Muscle layer of colon (tissue), 2 donors: ENCODE data around the gene CCNY.

Experiments
- H3K27ac ChIP-seq: one replicate; pipeline ENCODE4 v1.7.0; 2013; ENCODE audit warnings: low read depth, mild to moderate bottlenecking, low read length, moderate library complexity
- H3K27me3 ChIP-seq, 2 donors: one replicate each; pipeline ENCODE4 v1.7.0; 2013; ENCODE audit warnings: low read length in 2 of 2, mild to moderate bottlenecking in 2 of 2; ENCODE audit not compliant: insufficient read depth in 2 of 2, control insufficient read depth in 1 of 2
- H3K36me3 ChIP-seq: one replicate; pipeline ENCODE4 v1.7.0; 2013; ENCODE audit warnings: mild to moderate bottlenecking, low read length; ENCODE audit not compliant: insufficient read depth
- H3K4me1 ChIP-seq: one replicate; pipeline ENCODE4 v1.7.0; 2013; ENCODE audit warnings: mild to moderate bottlenecking, low read length; ENCODE audit not compliant: insufficient read depth
- H3K4me3 ChIP-seq, 2 donors: one replicate each; pipeline ENCODE4 v1.7.0; 2013; ENCODE audit warnings: low read length in 2 of 2, low read depth in 1 of 2, mild to moderate bottlenecking in 1 of 2, moderate library complexity in 1 of 2
- H3K9ac ChIP-seq: one replicate; pipeline ENCODE4 v1.7.0; 2013; ENCODE audit warnings: low read length
- H3K9me3 ChIP-seq: one replicate; pipeline ENCODE4 v1.7.0; 2013; ENCODE audit warnings: mild to moderate bottlenecking, low read length
- donor health status: abdominal sarcoma.
- donor health status: Adenocarcinoma of cecum.

CCNY gene

DNA sequence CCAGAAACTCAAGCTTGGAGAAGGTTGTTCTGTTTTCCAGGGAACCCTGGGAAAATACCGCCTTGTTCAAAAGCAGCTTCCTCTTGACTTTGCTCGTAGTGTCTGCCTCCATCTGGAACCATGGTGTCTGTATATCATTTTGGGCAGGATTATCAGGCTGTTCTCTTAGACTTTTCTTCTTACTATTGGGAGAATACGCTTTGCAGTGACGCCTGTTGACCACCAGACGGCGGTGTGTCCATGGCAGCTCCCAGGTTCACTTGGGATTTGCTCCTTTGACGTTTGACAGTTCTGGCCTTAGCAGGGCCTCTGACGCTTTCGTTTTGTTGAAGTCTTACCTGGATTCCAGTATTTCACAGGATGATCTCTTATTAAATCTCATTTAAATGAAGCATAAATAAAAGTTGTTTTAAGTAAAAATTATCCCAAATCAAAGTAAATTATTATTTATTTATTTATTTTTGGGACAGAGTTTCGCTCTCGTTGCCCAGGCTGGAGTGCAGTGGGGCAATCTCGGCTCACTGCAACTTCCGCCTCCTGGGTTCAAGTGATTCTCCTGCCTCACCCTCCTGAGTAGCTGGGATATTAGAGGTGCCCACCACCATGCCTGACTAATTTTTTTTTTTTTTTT lies 227.1 kb downstream of the CCNY start:
- Histone ChIP-seq H3K27ac (no peak overlapping the region), H3K9me3 (no peaks in the 10 kb centered on the region), H3K9ac (no peak overlapping the region), H3K4me3 (no peak overlapping the region), H3K27me3 (no peaks in the 10 kb centered on the region), H3K36me3 (peaks cover 20% of the 10 kb centered on the region), H3K4me1 (peaks cover 17% of the 10 kb centered on the region)

DNA sequence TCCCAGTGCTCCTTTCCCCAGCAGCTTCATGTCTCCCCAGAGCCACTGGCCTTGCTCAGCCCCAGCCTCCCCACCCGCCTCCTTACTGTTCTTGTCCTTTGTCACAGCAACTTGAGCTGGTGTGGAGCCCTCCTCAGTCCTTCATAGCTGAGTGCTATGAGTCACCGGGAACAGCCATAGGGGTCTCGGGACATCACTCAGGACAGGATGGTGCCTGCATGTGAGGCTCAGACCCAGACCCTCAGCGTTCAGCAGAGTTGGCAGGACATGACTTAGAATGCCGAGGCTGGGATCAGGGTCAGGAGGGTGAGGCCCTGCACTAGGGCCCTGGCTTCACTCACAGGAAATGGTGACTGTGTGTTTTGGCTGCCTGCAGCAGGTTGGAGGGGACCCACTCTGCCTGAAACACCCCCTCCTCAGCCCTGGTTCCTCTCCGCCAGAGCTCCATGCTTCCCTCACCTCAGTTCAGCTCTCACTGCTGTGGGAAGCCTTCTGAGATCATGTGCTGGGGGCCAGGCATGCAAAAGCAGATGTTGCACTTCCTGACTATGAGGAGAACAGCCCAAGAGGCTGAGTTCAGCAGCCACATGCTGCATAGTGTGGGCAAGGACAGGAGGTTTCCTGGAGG lies 228.1 kb downstream of the CCNY start:
- Histone ChIP-seq H3K9me3 (no peaks in the 10 kb centered on the region), H3K27ac (no peak overlapping the region), H3K27me3 (no peaks in the 10 kb centered on the region), H3K9ac (no peak overlapping the region), H3K36me3 (peaks cover 30% of the 10 kb centered on the region), H3K4me1 (peaks cover 17% of the 10 kb centered on the region), H3K4me3 (no peak overlapping the region)

- no peaks in the 10 kb centered on the region for H3K27me3 ChIP-seq
- no peak overlapping the region for H3K4me3 ChIP-seq
- peaks cover 25% of the 10 kb centered on the region for H3K36me3 ChIP-seq
- H3K9ac ChIP-seq = no peak overlapping the region
- no peak overlapping the region for H3K27ac ChIP-seq
- H3K9me3 ChIP-seq = no peaks in the 10 kb centered on the region
- peaks cover 17% of the 10 kb centered on the region for H3K4me1 ChIP-seq
Observed at GRCh38 chr10:35565602-35566081, 229.3 kb downstream of the CCNY start.

GRCh38 chr10:35567951-35568350 lies 231.6 kb downstream of the CCNY start:
- H3K9ac ChIP-seq = no peak overlapping the region
- no peaks in the 10 kb centered on the region for H3K9me3 ChIP-seq
- H3K4me1 ChIP-seq = peaks cover 17% of the 10 kb centered on the region
- H3K27ac ChIP-seq = no peak overlapping the region
- no peak overlapping the region for H3K4me3 ChIP-seq
- H3K27me3 ChIP-seq = no peaks in the 10 kb centered on the region
- peaks cover 25% of the 10 kb centered on the region for H3K36me3 ChIP-seq

DNA sequence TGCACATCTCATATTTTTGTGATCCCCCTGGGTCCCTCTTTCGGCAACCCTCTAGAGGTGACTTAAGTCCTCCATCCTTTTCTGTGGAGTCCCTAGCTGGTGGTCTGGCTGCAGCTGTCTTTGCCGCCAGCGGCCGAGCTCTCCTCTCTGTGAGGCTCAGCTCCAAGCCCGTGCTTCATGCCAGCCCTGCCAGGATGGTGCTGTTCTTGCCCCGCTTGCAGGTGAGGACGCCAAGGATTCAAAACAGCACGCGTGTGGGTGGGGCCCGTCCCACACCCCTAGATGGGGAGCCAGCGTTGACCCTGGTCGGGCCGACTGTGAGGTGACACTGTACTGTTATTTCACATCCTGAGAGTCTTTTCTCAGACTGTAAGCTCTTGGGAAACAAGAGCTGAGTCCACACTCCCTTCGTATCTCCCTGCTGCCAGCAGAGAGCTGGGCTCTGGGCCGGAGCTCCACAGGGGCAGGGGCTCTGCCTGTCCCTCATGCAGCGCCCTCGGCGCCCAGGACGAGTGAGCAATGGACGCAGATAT lies 232.2 kb downstream of the CCNY start:
- Histone ChIP-seq H3K36me3 (peaks cover 25% of the 10 kb centered on the region), H3K4me1 (peaks cover 17% of the 10 kb centered on the region), H3K27ac (no peak overlapping the region), H3K4me3 (no peak overlapping the region), H3K27me3 (no peaks in the 10 kb centered on the region), H3K9me3 (no peaks in the 10 kb centered on the region), H3K9ac (no peak overlapping the region)

DNA sequence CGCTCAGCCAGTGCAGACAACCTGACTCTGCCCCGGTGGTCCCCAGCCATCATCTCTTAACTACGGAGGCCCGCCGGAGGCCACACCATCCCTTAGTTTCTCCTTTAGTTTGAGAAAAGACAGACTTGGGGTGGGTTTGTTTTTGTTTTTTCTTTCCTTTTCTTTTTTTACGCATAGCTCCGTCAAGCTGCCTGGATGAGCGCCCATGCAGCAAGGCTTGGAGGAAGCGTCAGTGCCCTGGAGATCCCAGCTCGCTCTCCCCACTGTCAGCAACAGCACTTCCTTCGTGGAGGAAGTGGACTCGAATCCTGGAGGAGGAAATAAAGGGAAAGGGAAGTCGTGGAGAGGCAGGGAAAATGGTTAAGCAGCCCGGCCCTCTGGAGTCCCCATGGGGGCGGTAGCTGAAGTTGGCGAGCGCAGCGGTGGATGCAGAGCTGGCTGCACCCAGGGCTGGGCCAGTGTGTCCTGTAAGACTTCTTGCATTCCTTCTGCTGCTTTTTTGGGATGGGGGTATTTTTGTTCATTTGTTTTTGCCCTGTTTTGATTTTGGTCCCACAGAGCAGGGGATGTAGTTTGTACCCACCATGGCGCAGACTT lies 232.9 kb downstream of the CCNY start:
- Histone ChIP-seq H3K27me3 (no peaks in the 10 kb centered on the region), H3K27ac (no peak overlapping the region), H3K36me3 (peaks cover 25% of the 10 kb centered on the region), H3K9me3 (no peaks in the 10 kb centered on the region), H3K4me1 (peaks cover 15% of the 10 kb centered on the region), H3K4me3 (no peak overlapping the region), H3K9ac (no peak overlapping the region)

DNA sequence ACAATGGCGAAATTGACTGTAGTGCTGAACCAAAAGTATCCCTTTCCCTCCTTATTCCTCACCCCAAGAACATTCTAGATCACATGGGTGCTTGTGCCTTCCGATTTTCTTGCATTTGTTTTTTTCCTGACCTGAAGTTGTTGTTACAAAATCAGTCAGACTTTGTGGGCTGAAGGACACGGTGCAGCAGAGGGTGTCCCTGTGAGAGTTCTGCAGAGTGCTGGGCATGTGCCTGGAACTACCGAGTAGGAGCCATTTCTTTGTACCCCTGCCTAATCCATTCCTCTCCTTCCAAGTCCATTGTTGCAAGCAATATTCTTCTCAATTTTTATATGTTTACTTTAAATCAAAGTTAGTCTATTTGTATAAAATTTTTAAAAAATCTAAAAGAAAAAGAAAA lies 233.5 kb downstream of the CCNY start:
- peaks cover 31% of the 10 kb centered on the region for H3K36me3 ChIP-seq
- H3K4me3 ChIP-seq = no peak overlapping the region
- no peak overlapping the region for H3K9ac ChIP-seq
- no peaks in the 10 kb centered on the region for H3K27me3 ChIP-seq
- H3K4me1 ChIP-seq = peaks cover 9% of the 10 kb centered on the region
- no peak overlapping the region for H3K27ac ChIP-seq
- no peaks in the 10 kb centered on the region for H3K9me3 ChIP-seq

DNA sequence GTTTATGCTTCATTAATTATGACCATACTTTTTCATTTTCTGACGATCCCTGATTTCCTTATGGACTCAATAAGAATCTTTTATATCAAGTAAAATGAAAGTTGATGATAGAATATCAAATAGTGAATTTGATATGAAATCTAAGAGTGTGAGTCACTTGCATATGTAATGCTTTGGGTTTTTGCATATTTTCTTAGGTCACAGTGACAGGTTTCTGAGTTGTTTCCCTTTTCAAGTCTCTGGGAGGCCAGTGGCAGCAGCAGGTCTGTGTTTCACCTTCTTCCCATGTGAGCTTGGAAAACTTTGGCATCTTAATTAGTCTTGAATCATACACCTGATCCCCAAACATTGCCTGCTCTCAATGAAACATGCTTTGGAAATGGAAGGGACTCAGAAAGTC lies 234.1 kb downstream of the CCNY start:
- Histone ChIP-seq H3K9me3 (no peaks in the 10 kb centered on the region), H3K36me3 (peaks cover 36% of the 10 kb centered on the region), H3K27me3 (no peaks in the 10 kb centered on the region), H3K9ac (no peak overlapping the region), H3K4me1 (peaks cover 3% of the 10 kb centered on the region), H3K4me3 (no peak overlapping the region), H3K27ac (no peak overlapping the region)

DNA sequence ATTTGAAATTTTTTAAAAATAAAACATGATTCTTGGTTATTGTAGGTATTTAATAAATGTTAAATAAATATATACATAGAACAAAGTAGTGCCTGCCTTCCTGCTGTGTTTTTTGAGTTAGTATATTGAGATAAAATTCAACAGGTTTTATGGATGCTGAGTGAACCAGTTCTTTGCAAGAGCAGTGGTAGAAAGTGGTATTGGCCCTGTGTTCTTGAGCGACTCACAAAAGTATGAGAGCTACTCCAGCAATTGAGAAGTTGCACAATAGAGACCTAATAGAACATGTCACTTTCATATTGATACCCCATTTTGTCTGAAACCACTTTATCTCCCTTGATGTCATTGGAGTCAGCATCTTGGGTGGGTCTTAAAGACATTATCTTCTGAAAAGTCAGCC lies 236.3 kb downstream of the CCNY start:
- no peak overlapping the region for H3K9ac ChIP-seq
- no peak overlapping the region for H3K4me3 ChIP-seq
- H3K36me3 ChIP-seq = peaks cover 33% of the 10 kb centered on the region
- no peaks in the 10 kb centered on the region for H3K9me3 ChIP-seq
- H3K4me1 ChIP-seq = no peaks in the 10 kb centered on the region
- no peak overlapping the region for H3K27ac ChIP-seq
- no peaks in the 10 kb centered on the region for H3K27me3 ChIP-seq

- Histone ChIP-seq H3K27ac (no peak overlapping the region), H3K4me1 (peaks cover 7% of the 10 kb centered on the region), H3K9me3 (no peaks in the 10 kb centered on the region), H3K4me3 (no peak overlapping the region), H3K36me3 (peaks cover 22% of the 10 kb centered on the region), H3K9ac (no peak overlapping the region), H3K27me3 (no peaks in the 10 kb centered on the region)
Observed at GRCh38 chr10:35573796-35574195, 237.5 kb downstream of the CCNY start.

GRCh38 chr10:35574924-35575352 lies 238.6 kb downstream of the CCNY start:
- H3K9me3 ChIP-seq = no peaks in the 10 kb centered on the region
- H3K4me3 ChIP-seq = no peak overlapping the region
- H3K4me1 ChIP-seq = peaks cover 7% of the 10 kb centered on the region
- H3K27ac ChIP-seq = no peak overlapping the region
- no peak overlapping the region for H3K9ac ChIP-seq
- no peaks in the 10 kb centered on the region for H3K27me3 ChIP-seq
- H3K36me3 ChIP-seq = peaks cover 11% of the 10 kb centered on the region
